Prostate gland (tissue), 2 donors: ENCODE data around the gene RAB3GAP2. TPM values are rescaled to one million over a fixed set of nuclear protein-coding genes. Genes with fewer than 3 reads are reported as not detected.
"Not testable (repeated sequence)": the region's sequence is repeated elsewhere in the genome, so short reads cannot be mapped to it uniquely, and the experiment has no call there.

Experiments
- DNase-seq: peaks from one replicate; pipeline ENCODE4 v3.0.0-alpha.2; 2019; ENCODE audit warnings: low spot score
- H3K27ac ChIP-seq, 2 donors: fragments of 200-600 bp; sonication (generic); 2 replicates each; pipeline ENCODE4 v1.5.1; 2017 to 2019
- H3K27me3 ChIP-seq: fragments of 200-600 bp; sonication (generic); replicated peaks from 2 replicates; pipeline ENCODE4 v1.5.1; 2019; ENCODE audit not compliant: insufficient read depth
- H3K36me3 ChIP-seq, 2 donors: fragments of 200-600 bp; sonication (generic); 1 replicate in 1 of 2; 2 replicates in 1 of 2; pipeline versions ENCODE4 v1.5.1 to v1.8.1; 2017 to 2019
- H3K4me1 ChIP-seq: fragments of 200-600 bp; sonication (generic); replicated peaks from 2 replicates; pipeline ENCODE4 v1.5.1; 2019
- H3K4me3 ChIP-seq, 2 donors: fragments of 200-600 bp; sonication (generic); 2 replicates each; pipeline ENCODE4 v1.5.1; 2017 to 2019
- H3K9me3 ChIP-seq: fragments of 200-600 bp; sonication (generic); 2 replicates; pipeline ENCODE4 v1.5.1; 2017
- CTCF ChIP-seq, 4 experiments: fragments of 200-600 bp in 2 of 4; fragments of 450-650 bp in 2 of 4; sonication (generic) in 2 of 4; IDR thresholded peaks; 1 replicate in 3 of 4; 2 replicates in 1 of 4; pipeline ENCODE4 v1.5.1; 2016 to 2019; ENCODE audit warnings: antibody characterized with exemption in 4 of 4, mild to moderate bottlenecking in 2 of 4, moderate library complexity in 2 of 4
- POLR2A ChIP-seq: fragments of 450-650 bp; IDR thresholded peaks from one replicate; pipeline ENCODE4 v1.6.1; 2016; ENCODE audit warnings: antibody characterized with exemption, mild to moderate bottlenecking
- POLR2AphosphoS5 ChIP-seq: sonication (generic); formaldehyde crosslinking; IDR thresholded peaks from one replicate; pipeline ENCODE4 v1.6.1; 2017; ENCODE audit warnings: antibody characterized with exemption
- WGBS: methylation state at CpG from one replicate; pipeline ENCODE4 v1.1.5; 2018; 5-methylcytosine and 5-hydroxymethylcytosine counted together
- intact Hi-C: fragments of 100-400 bp; cut with DNase I; formaldehyde crosslinking; loops from one replicate; pipeline ENCODE4 v1.14.2; 2022
- total RNA-seq, 2 donors: library from RNA; depleted of rRNA; stranded (reverse); fragments of >200 nt; gene quantifications; one replicate each; pipeline ENCODE4 v1.1.0, GENCODE V29; 2016

Gene RAB3GAP2
- total RNA-seq, 2 donors from 2014 or later, result 17.6 to 20.7 TPM

GRCh38 chr1:220267630-220268029 is 4.6 kb downstream of the RAB3GAP2 start:
- peaks cover 6% of the 10 kb centered on the region for H3K4me1 ChIP-seq
- H3K4me3 ChIP-seq, result no peak overlapping the region
- no peaks in the 10 kb centered on the region for H3K36me3 ChIP-seq
- no peak overlapping the region for H3K27ac ChIP-seq
- TF ChIP-seq CTCF (IDR thresholded peaks at IDR 0.05) (no peak), POLR2A (no peak), POLR2AphosphoS5 (no peak)
- no peaks in the 10 kb centered on the region for H3K9me3 ChIP-seq
- intact Hi-C loops, result no loop called here
- 94% methylated on average over 4 of the region's 4 CpGs for WGBS
- no peaks in the 10 kb centered on the region for H3K27me3 ChIP-seq
- no peak for DNase-seq

GRCh38 chr1:220260228-220260627 is 12.0 kb downstream of the RAB3GAP2 start:
- H3K27ac ChIP-seq, H3K4me1 ChIP-seq, H3K4me3 ChIP-seq, DNase-seq, H3K27me3 ChIP-seq, H3K9me3 ChIP-seq, intact Hi-C loops, H3K36me3 ChIP-seq: not testable (repeated sequence)
- 96% methylated on average over 3 of the region's 3 CpGs for WGBS

GRCh38 chr1:220259756-220260155 is 12.5 kb downstream of the RAB3GAP2 start:
- intact Hi-C loops, H3K36me3 ChIP-seq, DNase-seq, H3K4me3 ChIP-seq, H3K27ac ChIP-seq, H3K9me3 ChIP-seq, H3K27me3 ChIP-seq, H3K4me1 ChIP-seq: not testable (repeated sequence)

- H3K27ac ChIP-seq, H3K4me3 ChIP-seq, intact Hi-C loops, H3K4me1 ChIP-seq, H3K9me3 ChIP-seq, H3K36me3 ChIP-seq, H3K27me3 ChIP-seq, DNase-seq: not testable (repeated sequence)
- 95% methylated on average over 3 of the region's 3 CpGs for WGBS
Observed at GRCh38 chr1:220256194-220256593, 16.1 kb downstream of the RAB3GAP2 start.

- Histone ChIP-seq H3K4me1 (no peaks in the 10 kb centered on the region), H3K9me3 (no peaks in the 10 kb centered on the region), H3K27me3 (no peaks in the 10 kb centered on the region), H3K27ac (no peak overlapping the region), H3K4me3 (no peak overlapping the region), H3K36me3 (no peaks in the 10 kb centered on the region)
- DNase-seq, result no peak
- 100% methylated on average over 1 of the region's 1 CpG for WGBS
- TF ChIP-seq POLR2A (no peak), CTCF (IDR thresholded peaks at IDR 0.05) (no peak), POLR2AphosphoS5 (no peak)
- intact Hi-C loops, result no loop called here
Observed at GRCh38 chr1:220255204-220255603, 17.0 kb downstream of the RAB3GAP2 start.

- DNase-seq, H3K36me3 ChIP-seq, H3K4me1 ChIP-seq, intact Hi-C loops, H3K27me3 ChIP-seq, H3K27ac ChIP-seq, H3K9me3 ChIP-seq, H3K4me3 ChIP-seq: not testable (repeated sequence)
- WGBS, result 97% methylated on average over 12 of the region's 12 CpGs
Observed at GRCh38 chr1:220253290-220253689, 19.0 kb downstream of the RAB3GAP2 start.

- Histone ChIP-seq H3K4me3 (no peak overlapping the region), H3K36me3 (no peaks in the 10 kb centered on the region), H3K27ac (no peak overlapping the region), H3K9me3 (no peaks in the 10 kb centered on the region), H3K4me1 (no peaks in the 10 kb centered on the region), H3K27me3 (no peaks in the 10 kb centered on the region)
- no peak for TF ChIP-seq POLR2AphosphoS5
- TF ChIP-seq CTCF (IDR thresholded peaks at IDR 0.05), result no peak
- TF ChIP-seq POLR2A, result no peak
- intact Hi-C loops, result no loop called here
- DNase-seq, result no peak
Observed at GRCh38 chr1:220251272-220251671, 21.0 kb downstream of the RAB3GAP2 start.
